H1 (cell line): Measurements from ENCODE around the gene RIMS1. TPM values are rescaled to one million over a fixed set of nuclear protein-coding genes. Genes with fewer than 3 reads are reported as not detected.

Experiments
- CTCF ChIA-PET: fragments of 300-600 bp; sonication (Branson Sonifier 250); formaldehyde crosslinking; loops from one replicate; lab custom pipeline; 2021; ENCODE audit not compliant: partially characterized antibody; lab: Charles Lee
- POLR2A ChIA-PET: fragments of 300-600 bp; sonication (Branson Sonifier 250); formaldehyde crosslinking; loops from one replicate; lab custom pipeline; 2021; ENCODE audit warnings: inconsistent platforms; ENCODE audit not compliant: partially characterized antibody; lab: Charles Lee
- DNase-seq, 2 experiments: peaks; one replicate each; pipeline versions ENCODE4 v3.0.0 to v3.0.0-alpha.2; 2010 to 2022; ENCODE audit warnings: low spot score in 2 of 2, low read depth in 1 of 2, mixed read lengths in 1 of 2
- FAIRE-seq: peaks from 2 replicates; lab custom pipeline; 2011; peaks lifted over from hg19 to GRCh38; lab: Jason Lieb, UNC
- H2AFZ ChIP-seq: 2 replicates; pipeline ENCODE4 v1.8.1; 2012; ENCODE audit warnings: low read length, inconsistent platforms
- H2AK5ac ChIP-seq: 2 replicates; pipeline ENCODE4 v1.6.1; 2013; ENCODE audit warnings: low read depth, low read length
- H2BK120ac ChIP-seq: replicated peaks from 2 replicates; pipeline ENCODE3; 2013; ENCODE audit warnings: low read depth, low read length, inconsistent platforms
- H2BK12ac ChIP-seq: 2 replicates; pipeline ENCODE4 v1.6.1; 2013; ENCODE audit warnings: low read depth, low read length
- H2BK15ac ChIP-seq: 2 replicates; pipeline ENCODE4 v1.6.1; 2013; ENCODE audit warnings: low read length
- H2BK20ac ChIP-seq: 2 replicates; pipeline ENCODE4 v1.6.1; 2013; ENCODE audit warnings: low read length
- H2BK5ac ChIP-seq: 2 replicates; pipeline ENCODE4 v1.6.1; 2013; ENCODE audit warnings: low read depth, low read length
- H3K14ac ChIP-seq: 2 replicates; pipeline ENCODE4 v1.6.1; 2013; ENCODE audit warnings: inconsistent platforms; ENCODE audit not compliant: insufficient read length
- H3K18ac ChIP-seq: 2 replicates; pipeline ENCODE4 v1.6.1; 2013; ENCODE audit warnings: low read length; ENCODE audit errors: extremely low read depth
- H3K23ac ChIP-seq: 2 replicates; pipeline ENCODE4 v1.6.1; 2013; ENCODE audit warnings: inconsistent platforms; ENCODE audit not compliant: insufficient read length
- H3K23me2 ChIP-seq: 2 replicates; pipeline ENCODE4 v1.6.1; 2013; ENCODE audit warnings: low read depth, low read length
- H3K27ac ChIP-seq: 2 replicates; pipeline ENCODE4 v1.6.1; 2011; ENCODE audit warnings: low read depth, low read length, inconsistent platforms
- H3K27me3 ChIP-seq, 4 experiments: replicated peaks in 1 of 4; 1 replicate in 1 of 4; 2 replicates in 3 of 4; pipeline versions ENCODE4 v1.6.1 to v1.8.1; 2011 to 2013; ENCODE audit warnings: low read length in 3 of 4, mild to moderate bottlenecking in 3 of 4, inconsistent platforms in 2 of 4, mixed read lengths in 2 of 4, moderate library complexity in 1 of 4; ENCODE audit not compliant: control insufficient read depth in 3 of 4, insufficient read depth in 3 of 4; ENCODE audit errors: extremely low read depth in 1 of 4
- H3K36me3 ChIP-seq, 4 experiments: 2 replicates each; pipeline versions ENCODE4 v1.6.1 to v1.8.1; 2011 to 2013; ENCODE audit warnings: mild to moderate bottlenecking in 4 of 4, low read length in 3 of 4, moderate library complexity in 2 of 4, control low read depth in 1 of 4, inconsistent platforms in 1 of 4; ENCODE audit not compliant: insufficient read depth in 4 of 4, control insufficient read depth in 2 of 4
- H3K4ac ChIP-seq: replicated peaks from 2 replicates; pipeline ENCODE3; 2013; ENCODE audit warnings: low read length, low read depth, mixed read lengths, inconsistent platforms; ENCODE audit not compliant: insufficient read length
- H3K4me1 ChIP-seq, 4 experiments: replicated peaks in 1 of 4; 1 replicate in 1 of 4; 2 replicates in 3 of 4; pipeline versions ENCODE4 v1.6.1 to v1.8.1; 2011 to 2013; ENCODE audit warnings: low read length in 3 of 4, inconsistent platforms in 2 of 4, mixed read lengths in 1 of 4; ENCODE audit not compliant: insufficient read depth in 4 of 4, control insufficient read depth in 3 of 4
- H3K4me2 ChIP-seq, 2 experiments: 2 replicates each; pipeline versions ENCODE4 v1.6.1 to v1.8.1; 2011 to 2013; ENCODE audit warnings: low read depth in 2 of 2, low read length in 2 of 2, control low read depth in 1 of 2, inconsistent platforms in 1 of 2, mild to moderate bottlenecking in 1 of 2; ENCODE audit not compliant: insufficient read depth in 1 of 2
- H3K4me3 ChIP-seq, 4 experiments: fragments of 200-600, 300-600 bp in 1 of 4; sonication (generic), shearing (Covaris generic), sonication (Bioruptor Twin) in 1 of 4; 2 replicates each; pipeline versions ENCODE4 v1.5.1 to v1.8.1; 2011 to 2016; ENCODE audit warnings: low read length in 4 of 4, low read depth in 3 of 4, control low read depth in 2 of 4, inconsistent platforms in 2 of 4, mild to moderate bottlenecking in 2 of 4, mixed read lengths in 1 of 4, moderate library complexity in 1 of 4; ENCODE audit not compliant: insufficient read depth in 2 of 4; ENCODE audit errors: extremely low read depth in 1 of 4
- H3K56ac ChIP-seq: replicated peaks from 2 replicates; pipeline ENCODE3; 2013; ENCODE audit warnings: low read depth, mild to moderate bottlenecking, mixed read lengths, low read length, inconsistent platforms; ENCODE audit not compliant: insufficient read length
- H3K79me1 ChIP-seq: 2 replicates; pipeline ENCODE4 v1.6.1; 2013; ENCODE audit warnings: low read depth, low read length, control low read depth
- H3K79me2 ChIP-seq, 2 experiments: 2 replicates each; pipeline versions ENCODE4 v1.6.1 to v1.8.1; 2012 to 2013; ENCODE audit warnings: low read length in 2 of 2, mild to moderate bottlenecking in 2 of 2, inconsistent platforms in 1 of 2; ENCODE audit not compliant: insufficient read depth in 2 of 2, control insufficient read depth in 1 of 2
- H3K9ac ChIP-seq, 4 experiments: replicated peaks in 1 of 4; 1 replicate in 1 of 4; 2 replicates in 3 of 4; pipeline versions ENCODE4 v1.6.1 to v1.8.1; 2011 to 2013; ENCODE audit warnings: low read depth in 3 of 4, low read length in 3 of 4, control low read depth in 2 of 4, mild to moderate bottlenecking in 2 of 4, moderate library complexity in 2 of 4, inconsistent platforms in 1 of 4; ENCODE audit errors: extremely low read depth in 1 of 4
- H3K9me3 ChIP-seq, 2 experiments: 2 replicates each; pipeline versions ENCODE4 v1.6.1 to v1.8.1; 2012 to 2013; ENCODE audit warnings: mild to moderate bottlenecking in 2 of 2, moderate library complexity in 2 of 2, control low read depth in 1 of 2, inconsistent platforms in 1 of 2, low read depth in 1 of 2, low read length in 1 of 2, mixed read lengths in 1 of 2; ENCODE audit not compliant: insufficient read depth in 2 of 2
- H4K20me1 ChIP-seq, 2 experiments: replicated peaks in 1 of 2; 2 replicates each; pipeline versions ENCODE3 to v1.8.1; 2011 to 2013; ENCODE audit warnings: inconsistent platforms in 2 of 2, low read length in 2 of 2, mild to moderate bottlenecking in 1 of 2; ENCODE audit not compliant: insufficient read depth in 2 of 2, control insufficient read depth in 1 of 2
- H4K5ac ChIP-seq: 2 replicates; pipeline ENCODE4 v1.6.1; 2013; ENCODE audit warnings: low read length, low read depth, mixed read lengths, inconsistent platforms; ENCODE audit not compliant: insufficient read length
- H4K8ac ChIP-seq: 2 replicates; pipeline ENCODE4 v1.8.0; 2013; ENCODE audit warnings: mild to moderate bottlenecking, moderate library complexity, low read length, inconsistent platforms; ENCODE audit not compliant: insufficient read depth; ENCODE audit errors: extremely low read depth
- H4K91ac ChIP-seq: replicated peaks from 2 replicates; pipeline ENCODE3; 2013; ENCODE audit warnings: low read length, mixed read lengths, inconsistent platforms; ENCODE audit not compliant: insufficient read length
- BCL11A ChIP-seq, 2 experiments: IDR thresholded peaks; one replicate each; pipeline ENCODE4 v1.6.1; 2011; ENCODE audit warnings: low read depth in 2 of 2, low read length in 2 of 2, mild to moderate bottlenecking in 2 of 2
- E2F6 ChIP-seq: IDR thresholded peaks from 2 replicates; pipeline ENCODE4 v1.6.1; 2012; ENCODE audit warnings: inconsistent platforms
- EZH2 ChIP-seq: fragments of 200-600 bp; sonication (generic); IDR thresholded peaks from 2 replicates; pipeline ENCODE4 v1.7.1; 2012; ENCODE audit warnings: low read depth, mild to moderate bottlenecking, moderate library complexity, low read length, inconsistent platforms; ENCODE audit not compliant: severe bottlenecking
- HDAC2 ChIP-seq, 2 experiments: fragments of 300-600 bp in 1 of 2; sonication (generic) in 1 of 2; IDR thresholded peaks; 2 replicates each; pipeline ENCODE4 v1.6.1; 2011 to 2012; ENCODE audit warnings: low read depth in 2 of 2, low read length in 2 of 2, mild to moderate bottlenecking in 2 of 2, moderate library complexity in 2 of 2, borderline replicate concordance in 1 of 2, inconsistent platforms in 1 of 2
- RXRA ChIP-seq: IDR thresholded peaks from 2 replicates; pipeline ENCODE4 v1.6.1; 2011; ENCODE audit warnings: low read depth, mild to moderate bottlenecking, low read length, moderate library complexity; ENCODE audit not compliant: insufficient read depth
- SIN3A ChIP-seq, 2 experiments: IDR thresholded peaks in 1 of 2; conservative IDR thresholded peaks in 1 of 2; 2 replicates each; pipeline ENCODE4 v1.6.1; 2011 to 2012; ENCODE audit warnings: low read length in 2 of 2, improper control_type of control experiment in 1 of 2, low read depth in 1 of 2, mild to moderate bottlenecking in 1 of 2
- SP1 ChIP-seq: IDR thresholded peaks from 2 replicates; pipeline ENCODE4 v1.6.1; 2011; ENCODE audit warnings: low read depth, low read length
- SRF ChIP-seq: IDR thresholded peaks from 2 replicates; pipeline ENCODE4 v1.6.1; 2011; ENCODE audit warnings: mild to moderate bottlenecking, low read depth, low read length, moderate library complexity
- TBP ChIP-seq: IDR thresholded peaks from 2 replicates; pipeline ENCODE4 v1.6.1; 2011; ENCODE audit warnings: low read depth, low read length, improper control_type of control experiment
- WGBS, 2 experiments: shearing (Covaris generic) in 1 of 2; methylation state at CpG; one replicate each; pipeline versions ENCODE4 v1.1.6 to v1.1.7; 2013 to 2015; ENCODE audit warnings: low lambda C conversion rate in 2 of 2, mixed read lengths in 2 of 2, inconsistent platforms in 1 of 2, low coverage in 1 of 2, missing lambda C conversion rate in 1 of 2; ENCODE audit not compliant: insufficient replicate concordance in 2 of 2, insufficient coverage in 1 of 2, insufficient read length in 1 of 2; ENCODE audit errors: extremely low coverage in 1 of 2, missing lambda C conversion rate in 1 of 2; 5-methylcytosine and 5-hydroxymethylcytosine counted together
- polyA plus RNA-seq, 7 experiments: library from polyadenylated mRNA; depleted of rRNA in 3 of 7; stranded (reverse) in 5 of 7; unstranded in 2 of 7; fragments of >200 nt in 5 of 7; fragments of 200-250 nt in 2 of 7; gene quantifications; 1 replicate in 5 of 7; 2 replicates in 1 of 7; 4 replicates in 1 of 7; pipeline versions ENCODE4 v1.2.1 to v1.2.3, GENCODE V29; 2011 to 2013; ENCODE audit warnings: missing spikeins in 2 of 7, mixed read lengths in 2 of 7
- total RNA-seq: library from RNA; stranded (reverse); fragmentation: NEBNext Ultra II Directional; extraction: Animal tissue kit (Norgen Biotek cat#: 25700); gene quantifications from 2 replicates; pipeline ENCODE4 v1.2.1, GENCODE V29; 2021
- TF ChIP-seq, protein P1 (sequence below): IDR thresholded peaks from 2 replicates; pipeline ENCODE4 v1.6.1; 2012; ENCODE audit warnings: inconsistent platforms

Gene RIMS1
- total and polyA plus RNA-seq, 2 of the 8 experiments (the other 6 are each of a cell fraction or from before 2014, with no cell fraction given), result 0.63 to 2.3 TPM

- Histone ChIP-seq H2AFZ (peak overlapping the region; percentile 16), H2BK120ac (no peak overlapping the region), H3K4me1 (peaks cover 0 to 4% (median under 1%) of the 10 kb centered on the region in 4 experiments; a peak in 3 of 7 replicates), H4K5ac (no peak overlapping the region), H4K20me1 (no peaks in the 10 kb centered on the region), H3K4me3 (no peak overlapping the region), H3K56ac (no peak overlapping the region), H2BK15ac (no peak overlapping the region), H3K27ac (no peak overlapping the region), H3K27me3 (no peaks in the 10 kb centered on the region; a peak in 1 of 7 replicates), H3K18ac (no peak overlapping the region), H3K9ac (no peak overlapping the region), H3K23ac (no peak overlapping the region), H3K79me1 (no peaks in the 10 kb centered on the region), H3K79me2 (no peaks in the 10 kb centered on the region), H3K4me2 (no peak overlapping the region), H2BK5ac (no peak overlapping the region), H2AK5ac (no peak overlapping the region), H4K91ac (no peak overlapping the region), H3K14ac (no peak overlapping the region), H3K4ac (no peak overlapping the region), H3K23me2 (no peaks in the 10 kb centered on the region), H3K36me3 (peaks cover 0 to 3% (median 1%) of the 10 kb centered on the region in 4 experiments; a peak in 3 of 8 replicates), H4K8ac (no peak overlapping the region; the same call in 1 of the 2 replicates), H2BK20ac (no peak overlapping the region), H3K9me3 (peaks cover 21 to 25% of the 10 kb centered on the region in 2 experiments), H2BK12ac (no peak overlapping the region)
- FAIRE-seq, result no peak
- CTCF ChIA-PET, result no interaction called here
- POLR2A ChIA-PET, result no interaction called here
- no peak for TF ChIP-seq SRF
- no peak for TF ChIP-seq BCL11A (IDR thresholded peaks at IDR 0.05; ENCODE audit: low read depth in 2 of 2, low read length in 2 of 2)
- TF ChIP-seq, protein P1, sequence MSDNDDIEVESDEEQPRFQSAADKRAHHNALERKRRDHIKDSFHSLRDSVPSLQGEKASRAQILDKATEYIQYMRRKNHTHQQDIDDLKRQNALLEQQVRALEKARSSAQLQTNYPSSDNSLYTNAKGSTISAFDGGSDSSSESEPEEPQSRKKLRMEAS, result peak; percentile 88
- no peak for TF ChIP-seq HDAC2 (IDR thresholded peaks at IDR 0.05; ENCODE audit: borderline replicate concordance in 1 of 2, low read depth in 2 of 2, low read length in 2 of 2)
- TF ChIP-seq SIN3A (conservative IDR thresholded peaks at IDR 0.05 in 1 of 2, IDR thresholded peaks at IDR 0.05 in 1 of 2; ENCODE audit: low read depth in 1 of 2, low read length in 2 of 2), result no peak
- TF ChIP-seq EZH2, result no peak
- peak; percentile 70; the same call in 1 of the 2 replicates for TF ChIP-seq E2F6
- no peak for TF ChIP-seq RXRA
- no peak for TF ChIP-seq TBP
- TF ChIP-seq SP1, result no peak
- DNase-seq, result no peak
- WGBS, 2 experiments, result 54% methylated on average over 2 of the region's 2 CpGs; no CpG with 5 or more reads in 1 of the 2 experiments
Observed at GRCh38 chr6:72151742-72152141, 265.4 kb downstream of the RIMS1 start.
